ENCODE results near the gene CES3.
"Not testable (repeated sequence)": the region's sequence is repeated elsewhere in the genome, so short reads cannot be mapped to it uniquely, and the experiment has no call there.

Gene CES3

GRCh38 chr16:66973716-66974115, 12.7 kb downstream of the CES3 start:
- no peak for DNase-seq

GRCh38 chr16:66974156-66974931, 13.3 kb downstream of the CES3 start:
- not testable (repeated sequence) for DNase-seq

GRCh38 chr16:66974932-66975246, 13.8 kb downstream of the CES3 start:
- DNase-seq, result not testable (repeated sequence)

GRCh38 chr16:66975302-66975893, 14.3 kb downstream of the CES3 start:
- no peak for DNase-seq

GRCh38 chr16:66976746-66977145, 15.7 kb downstream of the CES3 start:
- no peak for DNase-seq

GRCh38 chr16:66977341-66978113, 16.5 kb downstream of the CES3 start:
- DNase-seq, result peak; percentile 77

GRCh38 chr16:66979011-66979717, 18.1 kb downstream of the CES3 start:
- DNase-seq, result no peak

- no peak for DNase-seq
Measured at GRCh38 chr16:66983033-66983432, 22.0 kb downstream of the CES3 start.

- DNase-seq, result no peak
Measured at GRCh38 chr16:66984892-66985311, 23.8 kb downstream of the CES3 start.

- no peak for DNase-seq
Measured at GRCh38 chr16:66986559-66986958, 25.5 kb downstream of the CES3 start.

- DNase-seq, result peak; percentile 91
Measured at GRCh38 chr16:66988197-66988788, 27.2 kb downstream of the CES3 start, which contains the start of gene CES4A. TSS of gene CES4A (plus strand) at chr16:66988589. CDS start at chr16:66988773, 184 bp downstream.

- DNase-seq, result no peak
Measured at GRCh38 chr16:66991545-66992077, 30.5 kb downstream of the CES3 start.

- not testable (repeated sequence) for DNase-seq
Measured at GRCh38 chr16:66993558-66993957, 32.5 kb downstream of the CES3 start.

- peak; percentile 63 for DNase-seq
Measured at GRCh38 chr16:66996324-66996982, 35.4 kb downstream of the CES3 start.

GRCh38 chr16:66996983-66997358, 35.9 kb downstream of the CES3 start:
- no peak for DNase-seq

- DNase-seq, result no peak
Measured at GRCh38 chr16:67000384-67001351, 39.6 kb downstream of the CES3 start.

GRCh38 chr16:67001726-67002125, 40.7 kb downstream of the CES3 start:
- no peak for DNase-seq

- DNase-seq, result peak; percentile 19
Measured at GRCh38 chr16:67006930-67007658, 46.0 kb downstream of the CES3 start.

- no peak for DNase-seq
Measured at GRCh38 chr16:67009158-67009557, 48.1 kb downstream of the CES3 start.

GRCh38 chr16:67011274-67011673, 50.2 kb downstream of the CES3 start:
- no peak for DNase-seq

All from HCEC 1CT (cell line).